Measurements from ENCODE around the gene ASB11. TPM values are rescaled to one million over a fixed set of nuclear protein-coding genes. Genes with fewer than 3 reads are reported as not detected.
"Not testable (repeated sequence)": the region's sequence is repeated elsewhere in the genome, so short reads cannot be mapped to it uniquely, and the experiment has no call there.

The ASB11 gene
- polyA plus RNA-seq, 1 donor (not counting 4 experiments of a cell fraction or from before 2014, with no cell fraction given): not detected

GRCh38 chrX:15274946-15275345 is 40.5 kb downstream of the ASB11 start:
- Histone ChIP-seq H3K79me2 (ENCODE audit: control insufficient read depth, insufficient read depth, low read length) (no peaks in the 10 kb centered on the region), H3K27ac (ENCODE audit: control insufficient read depth, insufficient read depth, low read length) (no peak overlapping the region), H3K9me3 (ENCODE audit: control insufficient read depth, low read depth, low read length) (no peaks in the 10 kb centered on the region), H3K9me1 (ENCODE audit: control insufficient read depth, extremely low read depth, insufficient read depth, low read length) (no peaks in the 10 kb centered on the region), H3K4me2 (ENCODE audit: control insufficient read depth, extremely low read depth, insufficient read depth, low read depth, low read length) (no peak overlapping the region), H3K9ac (ENCODE audit: control insufficient read depth, extremely low read depth, insufficient read depth, low read length) (no peak overlapping the region), H2AFZ (ENCODE audit: control insufficient read depth, low read length) (no peak overlapping the region), H3K4me1 (ENCODE audit: control insufficient read depth, extremely low read depth, insufficient read depth, low read length) (peaks cover 3% of the 10 kb centered on the region), H3K36me3 (ENCODE audit: control insufficient read depth in 2 of 2, extremely low read depth in 1 of 2, insufficient read depth in 2 of 2, low read length in 2 of 2) (no peaks in the 10 kb centered on the region), H4K20me1 (ENCODE audit: control insufficient read depth, extremely low read depth, insufficient read depth, low read length) (no peaks in the 10 kb centered on the region), H3K27me3 (ENCODE audit: control insufficient read depth, extremely low read depth, insufficient read depth, low read length) (no peaks in the 10 kb centered on the region), H3K4me3 (ENCODE audit: control insufficient read depth in 2 of 3, extremely low read depth in 1 of 3, insufficient read depth in 2 of 3, low read depth in 1 of 3, low read length in 3 of 3) (no peak overlapping the region)
- FAIRE-seq (no peak), DNase-seq (ENCODE audit: low read depth, low spot score) (no peak)
- TF ChIP-seq EZH2 (IDR thresholded peaks at IDR 0.05; ENCODE audit: low read length) (no peak), CTCF (optimal IDR thresholded peaks at IDR 0.05 in 1 of 3, IDR thresholded peaks at IDR 0.05 in 1 of 3, conservative IDR thresholded peaks at IDR 0.05 in 1 of 3; ENCODE audit: extremely low read depth in 1 of 3, insufficient read depth in 2 of 3, low read length in 3 of 3) (no peak)
- dilution Hi-C loops (cut with MboI; ENCODE audit: extremely low pct_ligation_motif_present, low sequenced_read_pairs): no loop called here

- H3K9me3 ChIP-seq (ENCODE audit: control insufficient read depth, low read depth, low read length); H3K27me3 ChIP-seq (ENCODE audit: control insufficient read depth, extremely low read depth, insufficient read depth, low read length); H3K4me1 ChIP-seq (ENCODE audit: control insufficient read depth, extremely low read depth, insufficient read depth, low read length); H2AFZ ChIP-seq (ENCODE audit: control insufficient read depth, low read length); H3K9me1 ChIP-seq (ENCODE audit: control insufficient read depth, extremely low read depth, insufficient read depth, low read length); H3K36me3 ChIP-seq (ENCODE audit: control insufficient read depth in 2 of 2, extremely low read depth in 1 of 2, insufficient read depth in 2 of 2, low read length in 2 of 2); FAIRE-seq; DNase-seq (ENCODE audit: low read depth, low spot score); H3K9ac ChIP-seq (ENCODE audit: control insufficient read depth, extremely low read depth, insufficient read depth, low read length); H3K4me2 ChIP-seq (ENCODE audit: control insufficient read depth, extremely low read depth, insufficient read depth, low read depth, low read length); H3K4me3 ChIP-seq (ENCODE audit: control insufficient read depth in 2 of 3, extremely low read depth in 1 of 3, insufficient read depth in 2 of 3, low read depth in 1 of 3, low read length in 3 of 3); H4K20me1 ChIP-seq (ENCODE audit: control insufficient read depth, extremely low read depth, insufficient read depth, low read length); H3K27ac ChIP-seq (ENCODE audit: control insufficient read depth, insufficient read depth, low read length); H3K79me2 ChIP-seq (ENCODE audit: control insufficient read depth, insufficient read depth, low read length); dilution Hi-C loops (cut with MboI; ENCODE audit: extremely low pct_ligation_motif_present, low sequenced_read_pairs): not testable (repeated sequence)
Measured at GRCh38 chrX:15273275-15273674, 42.2 kb downstream of the ASB11 start.

GRCh38 chrX:15271757-15272156 is 43.7 kb downstream of the ASB11 start:
- peaks cover 10% of the 10 kb centered on the region for H3K4me1 ChIP-seq (ENCODE audit: control insufficient read depth, extremely low read depth, insufficient read depth, low read length)
- no peak overlapping the region for H2AFZ ChIP-seq (ENCODE audit: control insufficient read depth, low read length)
- no peaks in the 10 kb centered on the region for H3K36me3 ChIP-seq (ENCODE audit: control insufficient read depth in 2 of 2, extremely low read depth in 1 of 2, insufficient read depth in 2 of 2, low read length in 2 of 2)
- FAIRE-seq: no peak
- TF ChIP-seq CTCF (optimal IDR thresholded peaks at IDR 0.05 in 1 of 3, IDR thresholded peaks at IDR 0.05 in 1 of 3, conservative IDR thresholded peaks at IDR 0.05 in 1 of 3; ENCODE audit: extremely low read depth in 1 of 3, insufficient read depth in 2 of 3, low read length in 3 of 3) (no peak), EZH2 (IDR thresholded peaks at IDR 0.05; ENCODE audit: low read length) (no peak)
- H3K9me3 ChIP-seq (ENCODE audit: control insufficient read depth, low read depth, low read length): no peaks in the 10 kb centered on the region
- no peak for DNase-seq (ENCODE audit: low read depth, low spot score)
- H3K79me2 ChIP-seq (ENCODE audit: control insufficient read depth, insufficient read depth, low read length): no peaks in the 10 kb centered on the region
- H3K4me3 ChIP-seq (ENCODE audit: control insufficient read depth in 2 of 3, extremely low read depth in 1 of 3, insufficient read depth in 2 of 3, low read depth in 1 of 3, low read length in 3 of 3): no peak overlapping the region
- no peaks in the 10 kb centered on the region for H3K9me1 ChIP-seq (ENCODE audit: control insufficient read depth, extremely low read depth, insufficient read depth, low read length)
- H4K20me1 ChIP-seq (ENCODE audit: control insufficient read depth, extremely low read depth, insufficient read depth, low read length): no peaks in the 10 kb centered on the region
- H3K9ac ChIP-seq (ENCODE audit: control insufficient read depth, extremely low read depth, insufficient read depth, low read length): no peak overlapping the region
- H3K27me3 ChIP-seq (ENCODE audit: control insufficient read depth, extremely low read depth, insufficient read depth, low read length): no peaks in the 10 kb centered on the region
- H3K4me2 ChIP-seq (ENCODE audit: control insufficient read depth, extremely low read depth, insufficient read depth, low read depth, low read length): no peak overlapping the region
- dilution Hi-C loops (cut with MboI; ENCODE audit: extremely low pct_ligation_motif_present, low sequenced_read_pairs): no loop called here
- no peak overlapping the region for H3K27ac ChIP-seq (ENCODE audit: control insufficient read depth, insufficient read depth, low read length)
